GM20431 (cell line): ENCODE results near the gene UBE2I.

Experiments used
- in situ Hi-C: fragments of 300-500 bp; cut with MseI, MboI; formaldehyde crosslinking; loops from one replicate; pipeline ENCODE4 v1.15.0; 2020; ENCODE audit warnings: low sequenced_read_pairs; ENCODE audit not compliant: unreplicated experiment

The UBE2I gene

GRCh38 chr16:1374418-1375297 lies 65.2 kb downstream of the UBE2I start:
- in situ Hi-C loops: no loop called here

- in situ Hi-C loops: no loop called here
Observed at GRCh38 chr16:1375298-1375640, 65.8 kb downstream of the UBE2I start.

- in situ Hi-C loops: no loop called here
Observed at GRCh38 chr16:1375741-1376410, 66.4 kb downstream of the UBE2I start.
